H1 (cell line): ENCODE data around the gene NMRAL1. TPM values are rescaled to one million over a fixed set of nuclear protein-coding genes. Genes with fewer than 3 reads are reported as not detected.

Source experiments
- CTCF ChIA-PET: fragments of 300-600 bp; sonication (Branson Sonifier 250); formaldehyde crosslinking; loops from one replicate; lab custom pipeline; 2021; ENCODE audit not compliant: partially characterized antibody; lab: Charles Lee
- POLR2A ChIA-PET: fragments of 300-600 bp; sonication (Branson Sonifier 250); formaldehyde crosslinking; loops from one replicate; lab custom pipeline; 2021; ENCODE audit warnings: inconsistent platforms; ENCODE audit not compliant: partially characterized antibody; lab: Charles Lee
- DNase-seq, 2 experiments: peaks; one replicate each; pipeline versions ENCODE4 v3.0.0 to v3.0.0-alpha.2; 2010 to 2022; ENCODE audit warnings: low spot score in 2 of 2, low read depth in 1 of 2, mixed read lengths in 1 of 2
- FAIRE-seq: peaks from 2 replicates; lab custom pipeline; 2011; peaks lifted over from hg19 to GRCh38; lab: Jason Lieb, UNC
- H2AFZ ChIP-seq: 2 replicates; pipeline ENCODE4 v1.8.1; 2012; ENCODE audit warnings: low read length, inconsistent platforms
- H2AK5ac ChIP-seq: 2 replicates; pipeline ENCODE4 v1.6.1; 2013; ENCODE audit warnings: low read depth, low read length
- H2BK120ac ChIP-seq: replicated peaks from 2 replicates; pipeline ENCODE3; 2013; ENCODE audit warnings: low read depth, low read length, inconsistent platforms
- H2BK12ac ChIP-seq: 2 replicates; pipeline ENCODE4 v1.6.1; 2013; ENCODE audit warnings: low read depth, low read length
- H2BK15ac ChIP-seq: 2 replicates; pipeline ENCODE4 v1.6.1; 2013; ENCODE audit warnings: low read length
- H2BK20ac ChIP-seq: 2 replicates; pipeline ENCODE4 v1.6.1; 2013; ENCODE audit warnings: low read length
- H2BK5ac ChIP-seq: 2 replicates; pipeline ENCODE4 v1.6.1; 2013; ENCODE audit warnings: low read depth, low read length
- H3K14ac ChIP-seq: 2 replicates; pipeline ENCODE4 v1.6.1; 2013; ENCODE audit warnings: inconsistent platforms; ENCODE audit not compliant: insufficient read length
- H3K18ac ChIP-seq: 2 replicates; pipeline ENCODE4 v1.6.1; 2013; ENCODE audit warnings: low read length; ENCODE audit errors: extremely low read depth
- H3K23ac ChIP-seq: 2 replicates; pipeline ENCODE4 v1.6.1; 2013; ENCODE audit warnings: inconsistent platforms; ENCODE audit not compliant: insufficient read length
- H3K23me2 ChIP-seq: 2 replicates; pipeline ENCODE4 v1.6.1; 2013; ENCODE audit warnings: low read depth, low read length
- H3K27ac ChIP-seq: 2 replicates; pipeline ENCODE4 v1.6.1; 2011; ENCODE audit warnings: low read depth, low read length, inconsistent platforms
- H3K27me3 ChIP-seq, 4 experiments: replicated peaks in 1 of 4; 1 replicate in 1 of 4; 2 replicates in 3 of 4; pipeline versions ENCODE4 v1.6.1 to v1.8.1; 2011 to 2013; ENCODE audit warnings: low read length in 3 of 4, mild to moderate bottlenecking in 3 of 4, inconsistent platforms in 2 of 4, mixed read lengths in 2 of 4, moderate library complexity in 1 of 4; ENCODE audit not compliant: control insufficient read depth in 3 of 4, insufficient read depth in 3 of 4; ENCODE audit errors: extremely low read depth in 1 of 4
- H3K36me3 ChIP-seq, 4 experiments: 2 replicates each; pipeline versions ENCODE4 v1.6.1 to v1.8.1; 2011 to 2013; ENCODE audit warnings: mild to moderate bottlenecking in 4 of 4, low read length in 3 of 4, moderate library complexity in 2 of 4, control low read depth in 1 of 4, inconsistent platforms in 1 of 4; ENCODE audit not compliant: insufficient read depth in 4 of 4, control insufficient read depth in 2 of 4
- H3K4ac ChIP-seq: replicated peaks from 2 replicates; pipeline ENCODE3; 2013; ENCODE audit warnings: low read length, low read depth, mixed read lengths, inconsistent platforms; ENCODE audit not compliant: insufficient read length
- H3K4me1 ChIP-seq, 4 experiments: replicated peaks in 1 of 4; 1 replicate in 1 of 4; 2 replicates in 3 of 4; pipeline versions ENCODE4 v1.6.1 to v1.8.1; 2011 to 2013; ENCODE audit warnings: low read length in 3 of 4, inconsistent platforms in 2 of 4, mixed read lengths in 1 of 4; ENCODE audit not compliant: insufficient read depth in 4 of 4, control insufficient read depth in 3 of 4
- H3K4me2 ChIP-seq, 2 experiments: 2 replicates each; pipeline versions ENCODE4 v1.6.1 to v1.8.1; 2011 to 2013; ENCODE audit warnings: low read depth in 2 of 2, low read length in 2 of 2, control low read depth in 1 of 2, inconsistent platforms in 1 of 2, mild to moderate bottlenecking in 1 of 2; ENCODE audit not compliant: insufficient read depth in 1 of 2
- H3K4me3 ChIP-seq, 4 experiments: fragments of 200-600, 300-600 bp in 1 of 4; sonication (generic), shearing (Covaris generic), sonication (Bioruptor Twin) in 1 of 4; 2 replicates each; pipeline versions ENCODE4 v1.5.1 to v1.8.1; 2011 to 2016; ENCODE audit warnings: low read length in 4 of 4, low read depth in 3 of 4, control low read depth in 2 of 4, inconsistent platforms in 2 of 4, mild to moderate bottlenecking in 2 of 4, mixed read lengths in 1 of 4, moderate library complexity in 1 of 4; ENCODE audit not compliant: insufficient read depth in 2 of 4; ENCODE audit errors: extremely low read depth in 1 of 4
- H3K56ac ChIP-seq: replicated peaks from 2 replicates; pipeline ENCODE3; 2013; ENCODE audit warnings: low read depth, mild to moderate bottlenecking, mixed read lengths, low read length, inconsistent platforms; ENCODE audit not compliant: insufficient read length
- H3K79me1 ChIP-seq: 2 replicates; pipeline ENCODE4 v1.6.1; 2013; ENCODE audit warnings: low read depth, low read length, control low read depth
- H3K79me2 ChIP-seq, 2 experiments: 2 replicates each; pipeline versions ENCODE4 v1.6.1 to v1.8.1; 2012 to 2013; ENCODE audit warnings: low read length in 2 of 2, mild to moderate bottlenecking in 2 of 2, inconsistent platforms in 1 of 2; ENCODE audit not compliant: insufficient read depth in 2 of 2, control insufficient read depth in 1 of 2
- H3K9ac ChIP-seq, 4 experiments: replicated peaks in 1 of 4; 1 replicate in 1 of 4; 2 replicates in 3 of 4; pipeline versions ENCODE4 v1.6.1 to v1.8.1; 2011 to 2013; ENCODE audit warnings: low read depth in 3 of 4, low read length in 3 of 4, control low read depth in 2 of 4, mild to moderate bottlenecking in 2 of 4, moderate library complexity in 2 of 4, inconsistent platforms in 1 of 4; ENCODE audit errors: extremely low read depth in 1 of 4
- H3K9me3 ChIP-seq, 2 experiments: 2 replicates each; pipeline versions ENCODE4 v1.6.1 to v1.8.1; 2012 to 2013; ENCODE audit warnings: mild to moderate bottlenecking in 2 of 2, moderate library complexity in 2 of 2, control low read depth in 1 of 2, inconsistent platforms in 1 of 2, low read depth in 1 of 2, low read length in 1 of 2, mixed read lengths in 1 of 2; ENCODE audit not compliant: insufficient read depth in 2 of 2
- H4K20me1 ChIP-seq, 2 experiments: replicated peaks in 1 of 2; 2 replicates each; pipeline versions ENCODE3 to v1.8.1; 2011 to 2013; ENCODE audit warnings: inconsistent platforms in 2 of 2, low read length in 2 of 2, mild to moderate bottlenecking in 1 of 2; ENCODE audit not compliant: insufficient read depth in 2 of 2, control insufficient read depth in 1 of 2
- H4K5ac ChIP-seq: 2 replicates; pipeline ENCODE4 v1.6.1; 2013; ENCODE audit warnings: low read length, low read depth, mixed read lengths, inconsistent platforms; ENCODE audit not compliant: insufficient read length
- H4K8ac ChIP-seq: 2 replicates; pipeline ENCODE4 v1.8.0; 2013; ENCODE audit warnings: mild to moderate bottlenecking, moderate library complexity, low read length, inconsistent platforms; ENCODE audit not compliant: insufficient read depth; ENCODE audit errors: extremely low read depth
- H4K91ac ChIP-seq: replicated peaks from 2 replicates; pipeline ENCODE3; 2013; ENCODE audit warnings: low read length, mixed read lengths, inconsistent platforms; ENCODE audit not compliant: insufficient read length
- RAD21 ChIP-seq, 2 experiments: IDR thresholded peaks in 1 of 2; conservative IDR thresholded peaks in 1 of 2; 2 replicates each; pipeline ENCODE4 v1.6.1; 2011; ENCODE audit warnings: low read depth in 2 of 2, low read length in 2 of 2, improper control_type of control experiment in 1 of 2, inconsistent platforms in 1 of 2, mild to moderate bottlenecking in 1 of 2, moderate library complexity in 1 of 2
- WGBS, 2 experiments: shearing (Covaris generic) in 1 of 2; methylation state at CpG; one replicate each; pipeline versions ENCODE4 v1.1.6 to v1.1.7; 2013 to 2015; ENCODE audit warnings: low lambda C conversion rate in 2 of 2, mixed read lengths in 2 of 2, inconsistent platforms in 1 of 2, low coverage in 1 of 2, missing lambda C conversion rate in 1 of 2; ENCODE audit not compliant: insufficient replicate concordance in 2 of 2, insufficient coverage in 1 of 2, insufficient read length in 1 of 2; ENCODE audit errors: extremely low coverage in 1 of 2, missing lambda C conversion rate in 1 of 2; 5-methylcytosine and 5-hydroxymethylcytosine counted together
- polyA plus RNA-seq, 7 experiments: library from polyadenylated mRNA; depleted of rRNA in 3 of 7; stranded (reverse) in 5 of 7; unstranded in 2 of 7; fragments of >200 nt in 5 of 7; fragments of 200-250 nt in 2 of 7; gene quantifications; 1 replicate in 5 of 7; 2 replicates in 1 of 7; 4 replicates in 1 of 7; pipeline versions ENCODE4 v1.2.1 to v1.2.3, GENCODE V29; 2011 to 2013; ENCODE audit warnings: missing spikeins in 2 of 7, mixed read lengths in 2 of 7
- total RNA-seq: library from RNA; stranded (reverse); fragmentation: NEBNext Ultra II Directional; extraction: Animal tissue kit (Norgen Biotek cat#: 25700); gene quantifications from 2 replicates; pipeline ENCODE4 v1.2.1, GENCODE V29; 2021

Gene NMRAL1
- total and polyA plus RNA-seq, 2 of the 8 experiments (the other 6 are each of a cell fraction or from before 2014, with no cell fraction given): 66.8 to 143 TPM

DNA sequence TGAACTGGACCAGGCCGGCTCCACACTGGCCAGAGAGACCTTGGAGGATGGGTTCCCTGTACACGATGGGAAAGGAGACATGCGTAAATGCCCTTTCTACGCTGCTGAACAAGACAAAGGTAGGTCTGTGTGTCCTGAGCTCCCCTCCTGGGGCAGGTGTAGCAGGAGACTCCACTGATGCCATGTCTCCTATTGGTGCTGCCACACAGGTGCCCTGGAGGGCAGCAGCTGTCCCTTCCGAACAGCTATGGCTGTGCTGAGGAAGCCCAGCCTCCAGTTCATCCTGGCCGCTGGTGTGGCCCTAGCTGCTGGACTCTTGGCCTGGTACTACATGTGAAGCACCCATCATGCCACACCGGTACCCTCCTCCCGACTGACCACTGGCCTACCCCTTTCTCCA, 35.0 kb upstream of the NMRAL1 start:
- 93% methylated on average over 8 of the region's 8 CpGs; no CpG with 5 or more reads in 1 of the 2 experiments for WGBS, 2 experiments
- POLR2A ChIA-PET: interaction anchor here (0.6 to 1.6 kb wide), 6 partner anchors 13 to 1471 kb away, joined by 3 to 5 read pairs (median 3); partner anchors contain the start of gene NMRAL1
- no peak overlapping the region for H3K9ac ChIP-seq

More for the DNA sequence above, 35.0 kb upstream of the NMRAL1 start:
- Histone ChIP-seq H3K56ac (no peak overlapping the region), H4K20me1 (peaks cover 6 to 17% of the 10 kb centered on the region in 2 experiments), H4K91ac (no peak overlapping the region), H3K79me2 (peaks cover 0 to under 1% of the 10 kb centered on the region in 2 experiments; a peak in 1 of 4 replicates), H3K4me1 (peaks cover 0 to 2% (median under 1%) of the 10 kb centered on the region in 4 experiments; a peak in 5 of 7 replicates), H3K79me1 (no peaks in the 10 kb centered on the region; the same call in 1 of the 2 replicates), H3K36me3 (peaks cover 10 to 20% (median 16%) of the 10 kb centered on the region in 4 experiments; a peak in 6 of 8 replicates), H3K4me2 (no peak overlapping the region), H2BK15ac (no peak overlapping the region), H3K9me3 (no peaks in the 10 kb centered on the region), H2AFZ (no peak overlapping the region), H3K23ac (no peak overlapping the region), H2BK5ac (no peak overlapping the region), H3K23me2 (no peaks in the 10 kb centered on the region), H3K27ac (no peak overlapping the region), H4K8ac (no peak overlapping the region), H2BK120ac (no peak overlapping the region), H3K27me3 (no peaks in the 10 kb centered on the region), H3K4ac (no peak overlapping the region), H3K4me3 (no peak overlapping the region), H2BK20ac (no peak overlapping the region), H2AK5ac (no peak overlapping the region), H3K14ac (no peak overlapping the region), H4K5ac (no peak overlapping the region), H3K18ac (no peak overlapping the region), H2BK12ac (no peak overlapping the region)
- TF ChIP-seq RAD21 (IDR thresholded peaks at IDR 0.05 in 1 of 2, conservative IDR thresholded peaks at IDR 0.05 in 1 of 2; ENCODE audit: low read depth in 2 of 2, low read length in 2 of 2): no peak
- no peak for FAIRE-seq
- CTCF ChIA-PET: interaction anchor here (0.6 to 35.4 kb wide), 14 partner anchors 12 to 1643 kb away, joined by 3 to 968 read pairs (median 5); partner anchors contain the start of genes C16orf96, CDIP1, HMOX2 and MGRN1
- DNase-seq: no peak
